ENCODE measurements around the gene COL5A3. TPM values are rescaled to one million over a fixed set of nuclear protein-coding genes. Genes with fewer than 3 reads are reported as not detected.
"Not testable (repeated sequence)": the region's sequence is repeated elsewhere in the genome, so short reads cannot be mapped to it uniquely, and the experiment has no call there.

Gene COL5A3
- total RNA-seq (2014; rRNA removed; shearing (Covaris generic)) = 0.38 and 0.39 TPM in 2 replicates

- H3K27ac ChIP-seq = no peak within 1 kb of the TSS
- H3K4me1 ChIP-seq (replicated peaks) = peaks cover 25% of the 10 kb centered on the region
- DNase-seq (ENCODE audit: low read depth in 1 of 2, low spot score in 2 of 2) = no peak
- H3K4me3 ChIP-seq = no peak within 1 kb of the TSS
- peaks cover 25% of the 10 kb centered on the region for H3K27me3 ChIP-seq (replicated peaks)
- H3K9me3 ChIP-seq (replicated peaks) = no peaks in the 10 kb centered on the region
- no peaks in the 10 kb centered on the region for H3K36me3 ChIP-seq
These were observed at the start of gene COL5A3 for GRCh38 chr19:10010247-10010691. TSS of gene COL5A3 (minus strand) at chr19:10010504. CDS start at chr19:10010385, 119 bp downstream.

GRCh38 chr19:10052602-10053360, 42.5 kb upstream of the COL5A3 start:
- Histone ChIP-seq H3K27ac (no peak overlapping the region), H3K4me1 (replicated peaks) (no peaks in the 10 kb centered on the region), H3K4me3 (no peak overlapping the region), H3K9me3 (replicated peaks) (no peaks in the 10 kb centered on the region), H3K36me3 (no peaks in the 10 kb centered on the region), H3K27me3 (replicated peaks) (no peaks in the 10 kb centered on the region; the same call in 1 of the 2 replicates)
- no peak for DNase-seq (ENCODE audit: low read depth in 1 of 2, low spot score in 2 of 2)

- Histone ChIP-seq H3K4me3 (no peak overlapping the region), H3K36me3 (no peaks in the 10 kb centered on the region), H3K27me3 (replicated peaks) (0 out of 2 replicates have a peak, but pooled peaks cover 3% of the 10 kb centered on the region), H3K9me3 (replicated peaks) (no peaks in the 10 kb centered on the region), H3K4me1 (replicated peaks) (no peaks in the 10 kb centered on the region), H3K27ac (no peak overlapping the region)
- DNase-seq (ENCODE audit: low read depth in 1 of 2, low spot score in 2 of 2) = no peak
These were observed 39.3 kb upstream of the COL5A3 start for GRCh38 chr19:10049626-10050025.

- 0 out of 2 replicates have a peak, but pooled peaks cover 8% of the 10 kb centered on the region for H3K27me3 ChIP-seq (replicated peaks)
- no peak for DNase-seq (ENCODE audit: low read depth in 1 of 2, low spot score in 2 of 2)
- no peaks in the 10 kb centered on the region for H3K4me1 ChIP-seq (replicated peaks)
- H3K27ac ChIP-seq = no peak overlapping the region
- no peak overlapping the region for H3K4me3 ChIP-seq
- no peaks in the 10 kb centered on the region for H3K9me3 ChIP-seq (replicated peaks)
- H3K36me3 ChIP-seq = no peaks in the 10 kb centered on the region
These were observed 35.1 kb upstream of the COL5A3 start for GRCh38 chr19:10045371-10045770.

GRCh38 chr19:10044390-10044789, 34.1 kb upstream of the COL5A3 start:
- no peak overlapping the region for H3K4me3 ChIP-seq
- no peaks in the 10 kb centered on the region for H3K9me3 ChIP-seq (replicated peaks)
- 0 out of 2 replicates have a peak, but pooled peaks cover 8% of the 10 kb centered on the region for H3K27me3 ChIP-seq (replicated peaks)
- no peaks in the 10 kb centered on the region for H3K36me3 ChIP-seq
- no peak overlapping the region for H3K27ac ChIP-seq
- no peaks in the 10 kb centered on the region for H3K4me1 ChIP-seq (replicated peaks)
- no peak for DNase-seq (ENCODE audit: low read depth in 1 of 2, low spot score in 2 of 2)

- no peak for DNase-seq (ENCODE audit: low read depth in 1 of 2, low spot score in 2 of 2)
- Histone ChIP-seq H3K4me1 (replicated peaks) (no peaks in the 10 kb centered on the region), H3K9me3 (replicated peaks) (no peaks in the 10 kb centered on the region)
These were observed 33.1 kb upstream of the COL5A3 start for GRCh38 chr19:10043286-10043927.

GRCh38 chr19:10037809-10038208, 27.5 kb upstream of the COL5A3 start:
- no peaks in the 10 kb centered on the region for H3K4me1 ChIP-seq (replicated peaks)
- peaks cover 29% of the 10 kb centered on the region for H3K27me3 ChIP-seq (replicated peaks)
- no peak for DNase-seq (ENCODE audit: low read depth in 1 of 2, low spot score in 2 of 2)
- no peaks in the 10 kb centered on the region for H3K36me3 ChIP-seq
- H3K27ac ChIP-seq = no peak overlapping the region
- no peaks in the 10 kb centered on the region for H3K9me3 ChIP-seq (replicated peaks)
- H3K4me3 ChIP-seq = no peak overlapping the region

More at GRCh38 chr19:10043286-10043927, 33.1 kb upstream of the COL5A3 start:
- Histone ChIP-seq H3K36me3 (no peaks in the 10 kb centered on the region), H3K27me3 (replicated peaks) (0 out of 2 replicates have a peak, but pooled peaks cover 8% of the 10 kb centered on the region), H3K27ac (no peak overlapping the region), H3K4me3 (no peak overlapping the region)

- Histone ChIP-seq H3K9me3 (replicated peaks) (no peaks in the 10 kb centered on the region), H3K27me3 (replicated peaks) (peaks cover 32% of the 10 kb centered on the region), H3K4me3 (no peak overlapping the region), H3K36me3 (no peaks in the 10 kb centered on the region), H3K4me1 (replicated peaks) (no peaks in the 10 kb centered on the region), H3K27ac (no peak overlapping the region)
- no peak for DNase-seq (ENCODE audit: low read depth in 1 of 2, low spot score in 2 of 2)
These were observed 27.1 kb upstream of the COL5A3 start for GRCh38 chr19:10037367-10037766.

GRCh38 chr19:10036601-10037071, 26.3 kb upstream of the COL5A3 start:
- H3K27ac ChIP-seq = no peak overlapping the region
- no peaks in the 10 kb centered on the region for H3K9me3 ChIP-seq (replicated peaks)
- no peak overlapping the region for H3K4me3 ChIP-seq
- peaks cover 39% of the 10 kb centered on the region for H3K27me3 ChIP-seq (replicated peaks)
- no peak for DNase-seq (ENCODE audit: low read depth in 1 of 2, low spot score in 2 of 2)
- no peaks in the 10 kb centered on the region for H3K4me1 ChIP-seq (replicated peaks)
- no peaks in the 10 kb centered on the region for H3K36me3 ChIP-seq

- Histone ChIP-seq H3K4me3 (no peak overlapping the region), H3K9me3 (replicated peaks) (no peaks in the 10 kb centered on the region), H3K36me3 (no peaks in the 10 kb centered on the region), H3K4me1 (replicated peaks) (no peaks in the 10 kb centered on the region), H3K27me3 (replicated peaks) (peaks cover 54% of the 10 kb centered on the region), H3K27ac (no peak overlapping the region)
- DNase-seq (ENCODE audit: low read depth in 1 of 2, low spot score in 2 of 2) = no peak
These were observed 23.3 kb upstream of the COL5A3 start for GRCh38 chr19:10033614-10034013.

- H3K4me3 ChIP-seq = no peak overlapping the region
- no peak overlapping the region for H3K27ac ChIP-seq
- peak; percentile 91 to 96 for DNase-seq (ENCODE audit: low read depth in 1 of 2, low spot score in 2 of 2)
- H3K27me3 ChIP-seq (replicated peaks) = peaks cover 37% of the 10 kb centered on the region
- no peaks in the 10 kb centered on the region for H3K36me3 ChIP-seq
- 0 out of 2 replicates have a peak, but pooled peaks cover 5% of the 10 kb centered on the region for H3K4me1 ChIP-seq (replicated peaks)
- H3K9me3 ChIP-seq (replicated peaks) = no peaks in the 10 kb centered on the region
These were observed 17.1 kb upstream of the COL5A3 start for GRCh38 chr19:10027158-10027997.

GRCh38 chr19:10026744-10027143, 16.4 kb upstream of the COL5A3 start:
- Histone ChIP-seq H3K36me3 (no peaks in the 10 kb centered on the region), H3K9me3 (replicated peaks) (no peaks in the 10 kb centered on the region), H3K4me3 (no peak overlapping the region), H3K4me1 (replicated peaks) (0 out of 2 replicates have a peak, but pooled peaks cover 5% of the 10 kb centered on the region), H3K27ac (no peak overlapping the region), H3K27me3 (replicated peaks) (peaks cover 30% of the 10 kb centered on the region)
- DNase-seq (ENCODE audit: low read depth in 1 of 2, low spot score in 2 of 2) = no peak

- H3K27me3 ChIP-seq (replicated peaks) = peaks cover 11% of the 10 kb centered on the region; the same call in 1 of the 2 replicates
- H3K27ac ChIP-seq; H3K9me3 ChIP-seq (replicated peaks); H3K4me1 ChIP-seq (replicated peaks); H3K4me3 ChIP-seq; H3K36me3 ChIP-seq; DNase-seq (ENCODE audit: low read depth in 1 of 2, low spot score in 2 of 2): not testable (repeated sequence)
These were observed 12.8 kb upstream of the COL5A3 start for GRCh38 chr19:10023096-10023495.

Measured in SJSA1 (cell line).